NCI-H1694 treated with DMSO at 0.1 percent for 48 hours (cell line): ENCODE results near the gene DNAH7.

Experiments
- DNase-seq: peaks from one replicate; lab custom pipeline; 2025; lab: John Stamatoyannopoulos, UW

DNAH7 gene

DNA sequence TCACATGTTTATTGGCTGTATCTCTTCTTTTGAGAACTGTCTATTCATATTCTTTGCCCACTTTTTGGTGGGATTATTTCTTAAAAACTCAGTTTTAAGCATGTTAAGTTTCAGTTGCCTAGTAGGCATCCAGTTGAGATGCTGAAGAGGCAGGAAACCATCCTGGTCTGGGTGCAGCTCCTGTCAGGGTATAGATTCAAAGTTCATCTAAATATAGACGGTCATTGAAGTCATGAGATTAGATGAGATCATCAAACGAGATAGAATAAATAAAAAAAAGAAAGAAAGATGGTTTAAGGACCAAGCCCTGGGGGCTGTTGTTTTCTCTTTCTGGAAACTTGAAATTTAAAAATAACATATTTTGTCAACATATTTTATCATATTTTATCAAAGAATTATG is 9.2 kb upstream of the DNAH7 start:
- no peak for DNase-seq

DNA sequence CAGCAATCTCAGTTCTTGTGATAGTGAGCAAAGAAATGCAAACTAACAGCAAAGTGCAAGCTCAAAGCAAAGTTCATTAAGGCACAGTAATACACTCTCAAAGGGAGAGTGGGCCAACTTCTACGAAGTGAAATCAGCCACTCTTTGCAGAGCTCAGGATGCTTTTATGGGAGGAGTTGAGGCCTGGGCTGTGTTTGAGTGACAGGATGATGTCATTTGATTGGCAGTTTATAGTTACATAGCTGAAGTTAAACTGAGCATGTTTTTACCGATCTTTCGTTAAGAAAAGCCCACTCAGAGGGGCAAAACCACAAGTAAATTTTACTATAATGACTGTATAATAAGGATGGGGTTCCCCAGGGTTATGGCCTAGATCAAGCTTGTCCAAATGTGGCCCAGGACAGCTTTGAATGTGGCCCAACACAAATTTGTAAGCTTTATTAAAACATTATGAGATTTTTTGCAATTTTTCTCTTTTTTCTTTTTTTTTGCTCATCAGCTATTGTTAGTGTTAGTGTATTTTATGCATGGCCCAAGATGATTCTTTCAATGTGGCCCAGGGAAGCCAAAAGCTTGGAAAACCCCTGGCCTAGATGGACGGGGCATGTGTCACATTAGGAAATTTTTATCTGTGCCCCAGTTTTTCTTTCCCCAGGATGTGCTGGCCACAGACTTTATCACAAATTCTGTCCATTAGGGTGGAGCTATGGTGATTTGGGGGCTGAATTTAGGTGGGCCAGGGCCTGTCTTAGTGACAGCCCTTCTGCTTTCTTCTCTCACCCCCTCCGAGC is 8.3 kb upstream of the DNAH7 start:
- DNase-seq: no peak

DNA sequence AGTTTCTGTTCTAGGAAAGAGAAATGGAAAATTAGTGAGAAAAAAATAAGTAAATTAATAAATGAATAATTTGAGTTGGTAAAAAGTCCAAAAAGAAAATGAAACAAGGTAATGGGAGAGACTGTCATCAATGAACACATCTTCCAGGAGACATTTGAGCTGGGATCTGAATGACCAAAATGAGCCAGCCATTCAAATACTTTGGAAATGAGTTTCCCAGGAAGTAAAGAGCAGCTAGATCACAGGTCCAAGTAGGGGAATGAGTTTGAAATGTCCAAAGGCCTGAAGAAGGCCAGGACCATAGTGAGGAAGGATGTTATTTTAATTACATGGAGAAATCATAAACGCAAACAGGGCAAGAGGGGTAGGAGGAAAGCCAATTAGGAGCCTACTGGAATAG is 6.6 kb upstream of the DNAH7 start:
- no peak for DNase-seq

DNA sequence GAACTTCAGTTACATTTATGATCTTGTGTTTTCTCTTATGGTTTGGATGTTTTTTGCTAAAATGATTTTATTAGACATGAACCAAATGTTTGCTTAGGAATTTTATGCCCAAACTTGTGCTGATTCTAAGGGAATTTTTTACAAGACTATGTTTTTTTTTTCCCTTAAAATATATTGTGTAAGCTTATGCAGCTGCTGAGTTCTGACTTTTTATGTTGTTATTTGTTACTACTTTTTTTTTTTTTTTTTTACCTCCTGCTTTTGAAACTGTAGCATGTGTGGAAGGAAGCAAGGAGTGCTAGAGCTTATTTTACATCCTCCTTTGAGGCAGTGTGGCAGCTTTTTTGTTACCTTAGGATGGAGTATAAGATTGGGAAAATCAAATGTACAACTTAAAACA is 6.0 kb upstream of the DNAH7 start:
- no peak for DNase-seq

DNA sequence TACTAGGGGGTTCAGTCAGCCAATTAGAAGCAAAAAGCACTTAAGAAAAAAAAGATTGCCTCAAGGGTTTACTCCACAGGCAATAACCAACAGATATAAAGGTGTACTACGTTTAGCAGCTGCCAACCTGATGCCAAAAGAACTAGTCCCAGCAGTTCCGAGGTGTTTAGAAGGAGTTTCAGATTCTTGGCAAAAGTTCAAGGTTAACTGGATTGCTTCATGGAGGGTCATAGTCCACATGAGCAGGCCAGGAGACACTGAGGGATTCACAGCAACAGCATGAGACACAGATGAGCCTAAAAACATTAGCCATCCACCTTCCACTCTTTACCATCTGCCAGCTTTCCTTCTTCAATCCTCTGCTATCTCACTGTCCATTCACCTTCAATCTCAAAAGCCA is 4.9 kb upstream of the DNAH7 start:
- no peak for DNase-seq

DNA sequence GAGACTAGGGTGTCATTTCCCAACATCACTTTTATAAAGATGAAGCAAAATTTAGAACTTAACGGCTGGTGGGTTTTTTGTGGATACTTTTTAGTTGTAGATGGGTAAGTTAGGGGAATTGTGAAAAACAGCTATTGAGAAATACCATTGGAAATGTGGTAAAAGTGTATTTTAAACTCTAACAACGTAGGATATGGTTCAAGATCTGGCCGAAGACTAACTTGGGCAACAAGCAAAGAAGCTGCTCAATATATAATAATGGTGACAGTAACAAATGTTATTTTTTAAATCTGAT is 1.6 kb downstream of the DNAH7 start:
- DNase-seq: no peak

DNA sequence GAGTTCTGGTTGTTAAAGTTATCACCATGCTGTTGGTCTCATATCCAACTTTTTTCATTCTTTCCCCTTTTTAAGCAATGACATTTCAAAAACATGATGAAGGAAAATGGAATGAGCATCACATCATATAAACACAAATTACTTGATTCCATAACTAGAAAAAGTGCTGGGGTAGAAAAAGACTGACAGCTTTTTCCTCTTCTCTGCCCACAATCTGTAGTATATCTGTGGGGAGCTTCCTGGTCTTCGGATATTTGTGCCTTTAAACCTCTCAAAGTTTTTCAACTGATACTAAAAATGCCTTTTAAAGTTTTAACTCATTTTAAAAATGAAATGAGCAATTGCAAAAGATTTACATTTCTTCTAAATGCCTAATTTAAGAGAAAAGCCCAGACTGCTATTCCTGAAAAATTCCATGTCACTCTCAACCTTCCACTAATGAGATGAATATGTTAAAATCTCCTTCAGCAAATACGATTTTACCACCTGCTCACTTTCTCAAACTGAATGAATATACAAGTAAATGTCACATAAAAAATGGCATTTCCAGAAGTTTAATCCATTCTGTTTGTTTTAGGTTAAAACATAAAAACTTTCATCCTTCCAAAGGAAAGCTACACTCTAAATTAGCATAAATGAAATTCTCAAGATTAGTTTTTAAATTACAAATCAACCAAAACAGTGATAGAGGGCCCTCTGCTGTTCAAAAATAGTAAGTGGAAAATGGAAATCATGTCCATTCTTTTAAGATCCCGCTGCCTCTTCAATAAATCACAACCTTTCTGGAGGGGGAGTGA is 2.1 kb downstream of the DNAH7 start:
- peak; percentile 36 for DNase-seq

DNA sequence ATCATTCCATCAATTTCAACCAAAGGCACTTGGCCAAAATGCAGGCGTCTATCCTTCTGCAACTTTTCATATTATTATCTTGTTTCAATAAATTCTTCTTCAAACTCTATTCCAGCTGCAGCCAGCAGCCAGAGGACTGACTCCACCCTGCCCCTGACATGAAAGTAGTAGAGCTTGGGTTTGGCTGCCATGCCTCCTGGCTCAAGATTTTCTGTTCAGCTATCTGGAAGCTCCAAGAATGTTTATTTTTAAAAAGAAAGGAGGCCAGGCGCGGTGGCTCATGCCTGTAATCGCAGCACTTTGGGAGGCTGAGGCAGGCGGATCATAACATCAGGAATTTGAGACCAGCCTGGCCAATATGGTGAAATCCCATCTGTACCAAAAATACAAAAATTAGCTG is 4.9 kb downstream of the DNAH7 start:
- DNase-seq: no peak

DNA sequence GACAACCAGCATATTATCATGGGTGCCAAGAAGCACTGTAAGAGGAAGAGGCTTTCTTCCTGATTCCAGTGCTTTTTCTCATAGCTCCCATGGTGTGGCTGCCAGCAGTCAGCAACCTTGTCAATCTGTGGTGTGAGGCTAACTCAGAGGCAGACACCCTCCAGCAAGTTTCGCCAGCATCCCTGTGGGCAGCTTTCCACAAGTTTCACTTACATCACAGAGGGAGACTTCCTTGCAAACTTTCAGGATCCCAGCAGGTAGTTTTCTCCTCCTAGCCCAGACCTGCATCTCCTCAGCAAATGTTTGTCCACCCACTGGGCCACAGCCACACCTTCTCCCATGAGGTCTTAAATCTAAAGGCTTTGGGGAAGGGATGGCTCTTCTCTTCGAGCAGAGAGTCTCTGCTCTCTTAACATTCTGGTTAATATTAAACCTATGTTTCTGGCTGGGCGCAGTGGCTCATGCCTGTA is 9.1 kb downstream of the DNAH7 start:
- DNase-seq: no peak

DNA sequence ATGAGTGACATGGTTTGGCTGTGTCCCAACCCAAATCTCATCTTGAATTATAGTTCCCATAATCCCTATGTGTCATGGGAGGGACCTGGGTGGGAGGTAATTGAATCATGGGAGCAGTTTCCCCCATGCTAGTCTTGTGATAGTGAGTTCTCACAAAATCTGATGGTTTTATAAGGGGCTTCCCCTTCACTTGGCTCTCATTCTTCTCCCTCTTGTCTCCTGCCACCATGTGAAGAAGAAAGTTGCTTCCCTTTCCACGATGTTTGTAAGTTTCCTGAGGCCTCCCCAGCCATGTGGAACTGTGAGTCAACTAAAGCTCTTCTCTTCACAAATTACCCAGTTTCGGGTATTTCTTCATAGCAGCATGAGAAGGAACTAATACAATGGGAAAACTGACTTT is 14.0 kb downstream of the DNAH7 start:
- DNase-seq: no peak

DNA sequence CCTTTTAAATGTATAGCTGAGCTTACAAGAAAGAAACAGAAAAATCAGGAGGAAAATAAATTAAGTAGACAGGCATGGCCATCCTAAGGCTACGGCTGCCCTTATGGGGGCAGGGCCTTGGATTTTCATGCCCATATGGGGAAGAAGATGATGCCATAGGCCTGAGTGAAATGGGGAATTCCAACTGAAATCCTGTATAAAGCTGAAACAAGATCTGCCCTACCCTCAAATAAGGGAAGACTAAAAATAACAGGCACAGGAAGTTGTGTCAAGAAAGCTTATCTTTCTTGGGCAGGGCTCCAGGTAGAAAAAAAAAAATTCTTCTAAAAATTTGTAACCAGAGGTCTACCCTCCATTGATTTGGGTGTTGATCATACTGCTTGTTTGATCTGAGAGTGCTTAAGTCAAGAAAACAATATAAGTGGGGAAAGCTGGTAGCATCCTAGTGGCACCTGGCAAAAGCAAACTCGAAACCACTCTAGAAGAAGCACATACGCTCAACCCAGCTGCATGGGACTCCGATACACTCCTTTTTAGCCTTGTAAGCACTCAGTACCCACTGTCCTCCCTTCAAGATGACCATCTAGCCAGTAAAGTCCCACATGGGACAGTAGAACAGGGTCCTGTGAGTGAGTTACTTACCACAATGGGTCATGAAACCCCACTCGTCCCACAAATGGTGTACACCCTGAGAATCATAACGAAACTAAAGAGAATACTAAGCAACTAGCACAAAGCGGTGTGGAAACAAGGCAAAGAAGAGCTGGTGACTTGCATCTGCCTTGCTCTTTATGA is 22.3 kb downstream of the DNAH7 start:
- no peak for DNase-seq

DNA sequence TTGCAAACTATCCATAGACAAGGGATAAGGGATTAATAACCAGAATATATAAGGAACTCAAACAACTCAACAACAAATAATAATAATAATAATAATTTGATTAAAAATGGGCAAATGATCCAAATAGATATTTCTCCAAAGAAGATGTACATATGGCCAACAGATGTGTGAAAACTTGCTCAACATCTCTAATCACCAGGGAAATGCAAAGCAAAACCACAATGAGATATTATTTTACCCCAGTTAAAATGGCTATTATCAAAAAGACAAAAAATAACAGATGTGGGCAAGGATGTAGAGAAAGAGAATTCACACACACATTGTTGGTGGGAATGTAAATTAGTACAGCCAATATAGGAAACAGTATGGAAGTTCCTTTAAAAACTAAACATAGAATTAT is 26.9 kb downstream of the DNAH7 start:
- no peak for DNase-seq

DNA sequence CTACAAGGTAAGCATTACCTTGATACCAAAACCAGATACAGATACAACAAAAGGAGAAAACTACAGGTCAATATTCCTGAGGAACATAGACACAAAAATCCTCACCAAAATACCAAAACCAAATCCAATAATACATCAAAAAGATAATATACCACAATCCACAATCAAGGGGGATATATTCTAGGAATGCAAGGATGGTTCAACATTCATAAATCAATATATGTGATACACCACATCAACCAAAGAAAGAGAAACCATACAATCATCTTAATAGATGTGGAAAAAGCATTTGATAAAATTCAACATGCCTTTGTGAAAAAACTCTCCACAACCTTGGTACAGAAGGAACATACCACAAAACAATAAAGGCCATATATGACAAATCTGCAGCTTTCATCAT is 28.4 kb downstream of the DNAH7 start:
- DNase-seq: no peak

DNA sequence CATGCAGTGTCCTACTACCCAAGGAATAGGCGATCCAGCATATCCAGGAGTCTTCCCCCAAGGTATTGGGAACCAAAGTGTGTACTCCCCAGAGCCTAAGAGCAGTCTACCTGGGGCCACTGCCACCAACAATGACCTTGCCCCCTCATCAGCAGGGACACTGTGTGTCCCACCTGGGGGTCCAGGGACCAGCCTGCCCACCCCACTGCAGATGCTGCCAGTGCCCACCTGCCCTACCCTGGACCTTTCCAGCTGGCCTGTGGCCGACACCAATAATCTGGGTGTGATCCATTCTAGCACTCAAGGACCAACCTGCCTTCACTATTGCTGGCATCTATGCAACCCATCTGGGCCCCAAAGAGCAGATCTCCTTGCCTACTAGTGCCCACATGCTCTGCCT is 32.2 kb downstream of the DNAH7 start:
- DNase-seq: no peak

DNA sequence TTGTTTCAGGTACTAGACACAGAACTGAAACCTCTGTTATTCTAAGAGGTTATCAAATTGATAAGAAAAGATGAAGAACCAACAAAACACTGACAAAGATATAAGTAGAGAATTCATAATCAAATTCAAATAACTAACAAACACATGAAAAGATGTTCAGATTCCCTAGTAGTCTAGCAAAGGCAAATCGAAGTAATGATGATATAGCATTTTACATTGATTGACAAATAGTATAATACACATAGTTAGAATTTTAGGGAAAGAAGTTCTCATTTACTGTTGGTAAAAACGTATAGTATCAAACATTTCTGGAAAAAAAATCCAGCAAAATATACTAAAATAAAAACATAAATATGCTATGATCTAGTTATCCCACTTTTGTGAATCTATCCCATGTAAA is 50.6 kb downstream of the DNAH7 start:
- DNase-seq: no peak

DNA sequence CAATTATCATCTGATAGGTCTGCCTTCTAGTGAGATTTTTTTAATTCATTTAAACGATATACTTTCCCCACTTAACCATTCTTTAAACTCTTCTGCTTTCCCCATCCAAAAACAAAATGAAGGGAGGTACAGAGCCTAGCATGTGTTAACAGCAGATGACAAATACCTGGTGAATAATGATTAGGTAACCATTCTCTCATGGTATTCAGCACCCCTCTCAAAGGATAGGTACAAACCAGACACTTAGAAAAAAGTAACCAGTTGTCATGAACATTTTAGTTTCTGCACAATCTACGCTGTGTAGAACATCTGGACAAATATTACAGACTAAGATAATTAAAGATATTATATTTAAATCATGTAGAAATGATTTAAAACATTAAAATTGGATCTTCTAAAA is 56.3 kb downstream of the DNAH7 start:
- no peak for DNase-seq

DNA sequence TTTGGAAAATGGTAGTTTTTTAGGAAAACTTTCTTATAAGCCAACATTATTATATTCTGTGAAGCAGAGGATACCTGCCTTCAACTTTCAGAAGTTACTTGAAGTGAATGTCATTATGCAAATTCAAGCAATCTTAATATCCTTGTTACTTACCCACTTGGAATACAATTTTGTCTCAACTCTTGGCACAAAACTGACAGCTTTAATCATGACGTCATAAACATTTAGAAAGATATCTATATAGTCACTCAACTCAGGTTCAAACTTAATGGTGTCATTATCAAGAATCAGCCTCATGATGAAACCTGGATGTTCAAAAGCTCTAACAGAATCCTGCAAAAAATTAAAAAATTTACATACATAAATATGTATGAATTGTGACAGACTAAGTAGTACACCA is 68.1 kb downstream of the DNAH7 start:
- no peak for DNase-seq

DNA sequence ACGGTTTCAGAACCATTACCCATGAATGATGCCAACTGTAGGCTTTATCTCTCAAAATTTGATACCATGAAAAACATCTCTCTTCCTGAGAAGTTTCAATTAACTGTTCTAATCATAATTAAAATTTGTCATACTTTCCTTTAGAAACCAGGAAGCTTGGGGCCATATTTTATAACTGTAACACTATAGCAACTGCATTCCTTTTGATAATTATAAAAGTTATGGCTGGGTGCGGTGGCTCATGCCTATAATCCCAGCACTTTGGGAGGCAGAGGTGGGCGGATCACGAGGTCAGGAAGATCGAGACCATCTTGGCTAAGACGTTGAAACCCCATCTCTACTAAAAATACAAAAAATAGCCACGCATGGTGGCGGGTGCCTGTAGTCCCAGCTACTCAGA is 70.6 kb downstream of the DNAH7 start:
- no peak for DNase-seq

DNA sequence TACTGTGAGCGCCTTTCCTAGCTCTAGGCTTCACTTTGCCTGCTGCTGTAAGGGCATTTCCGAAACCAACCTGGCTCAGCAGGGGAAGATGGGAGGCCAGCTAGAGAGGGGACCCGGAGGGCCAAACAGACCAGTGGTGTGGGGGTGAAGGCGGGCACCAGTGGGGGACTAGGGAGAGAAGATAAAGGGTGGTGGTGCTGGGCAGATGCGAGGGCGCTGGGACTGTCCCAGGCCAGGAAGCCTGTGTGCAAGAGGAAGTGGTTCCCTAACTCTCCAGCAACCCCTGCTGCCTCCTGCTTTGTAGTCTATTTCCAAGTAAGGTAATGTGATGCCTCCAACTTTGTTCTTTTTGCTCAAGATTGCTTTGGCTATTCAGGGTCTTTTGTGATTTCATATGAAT is 73.1 kb downstream of the DNAH7 start:
- no peak for DNase-seq

DNA sequence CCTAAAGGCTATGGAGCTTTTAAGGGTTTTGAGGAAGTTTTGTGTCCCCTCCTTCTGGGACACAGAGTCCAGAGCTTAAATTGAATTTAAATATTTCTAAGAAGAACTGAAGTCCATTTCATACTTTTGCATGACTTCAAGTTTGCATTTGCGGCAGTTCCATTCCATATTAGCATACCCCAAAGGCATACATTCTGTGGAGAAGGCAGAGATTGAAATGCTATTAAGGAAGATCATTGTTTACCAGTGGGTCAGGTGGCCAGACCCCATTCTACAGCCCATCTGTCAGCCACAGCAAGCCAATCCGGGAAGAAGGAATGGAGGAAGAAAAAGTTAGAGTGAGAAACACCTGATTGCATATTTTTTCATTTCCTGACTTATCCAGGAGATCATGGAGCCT is 75.0 kb downstream of the DNAH7 start:
- DNase-seq: no peak

DNA sequence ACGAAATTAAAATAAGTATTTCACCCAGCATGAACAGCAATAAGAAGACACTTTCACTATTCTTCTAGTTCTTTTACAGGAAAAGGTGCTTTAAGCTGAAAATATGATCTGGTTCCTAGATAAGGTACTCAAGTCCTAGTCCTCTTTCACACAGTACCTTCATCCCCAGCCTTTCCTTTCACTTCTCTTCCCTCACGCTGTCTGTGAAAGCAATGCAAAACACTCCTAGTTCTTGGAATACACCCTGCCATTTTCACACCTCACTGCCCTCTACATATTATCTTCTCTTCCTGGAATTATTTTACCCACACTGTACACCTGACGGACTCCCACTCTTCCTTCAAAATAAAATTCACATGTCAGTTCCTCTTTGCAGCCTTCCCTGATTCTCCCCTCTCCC is 82.9 kb downstream of the DNAH7 start:
- no peak for DNase-seq

DNA sequence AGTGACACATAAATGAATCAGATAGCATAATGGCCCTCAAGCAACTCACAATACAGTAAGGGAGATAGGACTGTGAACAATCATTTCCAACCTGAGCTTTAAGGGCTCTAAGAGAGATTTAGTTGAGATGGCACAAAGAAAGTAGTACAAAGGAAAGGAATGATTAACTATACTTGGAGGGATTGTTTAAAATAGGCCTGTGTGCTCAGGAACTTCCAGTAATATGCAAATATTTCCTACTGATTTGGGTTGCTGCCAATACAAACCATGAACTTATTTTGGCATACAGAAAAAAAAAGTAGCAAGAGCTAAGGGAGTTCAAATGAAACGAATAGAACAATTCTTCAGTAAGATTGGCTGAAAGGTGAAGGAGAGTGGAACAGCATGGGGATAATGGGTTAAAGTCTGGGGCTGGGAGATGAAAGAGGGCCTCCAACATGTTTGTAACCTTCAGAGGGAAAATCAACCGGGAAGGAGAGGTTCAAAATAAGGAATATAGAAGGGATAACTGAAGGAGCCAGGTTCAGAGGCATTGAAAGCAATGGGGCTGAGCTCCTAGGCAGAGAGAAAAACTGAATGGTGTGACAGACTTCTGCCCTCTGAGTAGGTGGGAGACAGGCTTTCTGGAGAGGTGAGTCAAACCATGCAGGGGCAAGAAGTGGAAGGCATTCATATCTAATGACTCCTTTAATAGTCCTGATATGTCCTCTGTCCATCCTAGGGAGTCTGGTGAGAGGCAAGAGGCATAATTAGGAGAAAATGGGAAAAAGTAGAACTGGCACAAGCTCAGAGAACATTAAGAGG is 83.5 kb downstream of the DNAH7 start:
- no peak for DNase-seq
